HEK293 (cell line): ENCODE measurements around the gene CCDC127.

ENCODE experiments used
- CTCF ChIA-PET: fragments of 350-600 bp; formaldehyde crosslinking; extraction: SDS; loops from one replicate; lab custom pipeline; 2021; ENCODE audit warnings: antibody characterized with exemption; lab: Yijun Ruan, JAX
- POLR2A ChIA-PET: fragments of 300-600 bp; formaldehyde crosslinking; extraction: SDS; loops from one replicate; lab custom pipeline; 2020; ENCODE audit warnings: antibody characterized with exemption, inconsistent platforms; lab: Yijun Ruan, JAX
- H3K27ac ChIP-seq: fragments of 200-500 bp; sonication (Bioruptor generic); 2 replicates; pipeline ENCODE4 v1.5.1; 2014; ENCODE audit warnings: low read depth, low read length, control low read depth, inconsistent platforms; ENCODE audit errors: extremely low read depth
- H3K36me3 ChIP-seq, 2 experiments: fragments of 200-500 bp in 1 of 2; sonication (Bioruptor generic) in 1 of 2; 1 replicate in 1 of 2; 2 replicates in 1 of 2; pipeline ENCODE4 v1.5.1; 2014 to 2017; ENCODE audit warnings: inconsistent platforms in 2 of 2, low read length in 2 of 2; ENCODE audit not compliant: control insufficient read depth in 2 of 2, insufficient read depth in 1 of 2
- H3K4me1 ChIP-seq: fragments of 200-500 bp; sonication (Bioruptor generic); 2 replicates; pipeline ENCODE4 v1.5.1; 2014; ENCODE audit warnings: mild to moderate bottlenecking, low read length, inconsistent platforms; ENCODE audit not compliant: control insufficient read depth, insufficient read depth
- H3K4me3 ChIP-seq: 2 replicates; pipeline ENCODE4 v1.5.1; 2011; ENCODE audit warnings: low read depth, mild to moderate bottlenecking, control low read depth, low read length, moderate library complexity
- H3K9me3 ChIP-seq: fragments of 200-500 bp; sonication (Bioruptor generic); 2 replicates; pipeline ENCODE4 v1.5.1; 2014; ENCODE audit warnings: low read depth, low read length, inconsistent platforms; ENCODE audit not compliant: control insufficient read depth, insufficient read depth
- BCL11A ChIP-seq: fragments of 450-650 bp; formaldehyde crosslinking; IDR thresholded peaks from 2 replicates; pipeline ENCODE4 v1.5.1; 2016; ENCODE audit warnings: low read depth, missing biosample characterization, missing genetic modification characterization
- GLIS2 ChIP-seq: fragments of 450-650 bp; formaldehyde crosslinking; IDR thresholded peaks from 2 replicates; pipeline ENCODE4 v1.5.1; 2016; ENCODE audit warnings: missing biosample characterization, missing genetic modification characterization
- KLF9 ChIP-seq: fragments of 450-650 bp; formaldehyde crosslinking; IDR thresholded peaks from 2 replicates; pipeline ENCODE4 v1.5.1; 2016; ENCODE audit warnings: missing biosample characterization, missing genetic modification characterization, low read depth
- PATZ1 ChIP-seq: fragments of 450-650 bp; formaldehyde crosslinking; IDR thresholded peaks from 2 replicates; pipeline ENCODE4 v1.5.1; 2016; ENCODE audit warnings: missing biosample characterization, missing genetic modification characterization
- PRDM2 ChIP-seq: fragments of 450-650 bp; formaldehyde crosslinking; IDR thresholded peaks from 2 replicates; pipeline ENCODE4 v1.5.1; 2016; ENCODE audit warnings: missing biosample characterization, missing genetic modification characterization, borderline replicate concordance
- SCRT1 ChIP-seq: fragments of 450-650 bp; formaldehyde crosslinking; IDR thresholded peaks from 2 replicates; pipeline ENCODE4 v1.5.1; 2016; ENCODE audit warnings: missing biosample characterization, missing genetic modification characterization, borderline replicate concordance
- SCRT2 ChIP-seq: fragments of 450-650 bp; formaldehyde crosslinking; IDR thresholded peaks from 2 replicates; pipeline ENCODE4 v1.5.1; 2016; ENCODE audit warnings: missing biosample characterization, missing genetic modification characterization
- ZBTB10 ChIP-seq: fragments of 450-650 bp; formaldehyde crosslinking; IDR thresholded peaks from 2 replicates; pipeline ENCODE4 v1.5.1; 2016; ENCODE audit warnings: missing biosample characterization, missing genetic modification characterization
- ZBTB6 ChIP-seq: fragments of 450-650 bp; formaldehyde crosslinking; IDR thresholded peaks from 2 replicates; pipeline ENCODE4 v1.5.1; 2017; ENCODE audit warnings: missing biosample characterization, missing genetic modification characterization
- ZIC2 ChIP-seq: fragments of 450-650 bp; formaldehyde crosslinking; IDR thresholded peaks from 2 replicates; pipeline ENCODE4 v1.5.1; 2016; ENCODE audit warnings: missing biosample characterization, missing genetic modification characterization
- ZNF2 ChIP-seq: fragments of 450-650 bp; formaldehyde crosslinking; IDR thresholded peaks from 2 replicates; pipeline ENCODE4 v1.5.1; 2016; ENCODE audit warnings: missing biosample characterization, missing genetic modification characterization
- ZNF341 ChIP-seq: fragments of 450-650 bp; formaldehyde crosslinking; IDR thresholded peaks from 2 replicates; pipeline ENCODE4; 2016; ENCODE audit warnings: low read depth, missing biosample characterization, missing genetic modification characterization
- ZNF350 ChIP-seq: fragments of 450-650 bp; formaldehyde crosslinking; IDR thresholded peaks from 2 replicates; pipeline ENCODE4 v1.5.0; 2017; ENCODE audit warnings: missing biosample characterization, mild to moderate bottlenecking, missing genetic modification characterization
- ZNF404 ChIP-seq: fragments of 450-650 bp; formaldehyde crosslinking; IDR thresholded peaks from 2 replicates; pipeline ENCODE4 v1.5.1; 2017; ENCODE audit warnings: missing biosample characterization, missing genetic modification characterization
- ZNF426 ChIP-seq: fragments of 450-650 bp; formaldehyde crosslinking; IDR thresholded peaks from 2 replicates; pipeline ENCODE4 v1.5.1; 2017; ENCODE audit warnings: missing biosample characterization, missing genetic modification characterization, mild to moderate bottlenecking, inconsistent platforms, moderate library complexity
- ZNF530 ChIP-seq: fragments of 450-650 bp; formaldehyde crosslinking; IDR thresholded peaks from 2 replicates; pipeline ENCODE4 v1.5.1; 2016; ENCODE audit warnings: low read depth, missing biosample characterization, missing genetic modification characterization
- ZNF548 ChIP-seq: fragments of 450-650 bp; formaldehyde crosslinking; IDR thresholded peaks from 2 replicates; pipeline ENCODE4 v1.5.1; 2016; ENCODE audit warnings: missing biosample characterization, missing genetic modification characterization
- ZNF664 ChIP-seq: fragments of 450-650 bp; formaldehyde crosslinking; IDR thresholded peaks from 2 replicates; pipeline ENCODE4 v1.5.1; 2016; ENCODE audit warnings: missing biosample characterization, missing genetic modification characterization
- ZNF768 ChIP-seq: fragments of 450-650 bp; formaldehyde crosslinking; IDR thresholded peaks from 2 replicates; pipeline ENCODE4 v1.5.1; 2018; ENCODE audit warnings: missing biosample characterization, mild to moderate bottlenecking, missing genetic modification characterization
- ZNF791 ChIP-seq: fragments of 450-650 bp; formaldehyde crosslinking; IDR thresholded peaks from 2 replicates; pipeline ENCODE4 v1.5.1; 2016; ENCODE audit warnings: missing biosample characterization, missing genetic modification characterization

The CCDC127 gene

GRCh38 chr5:156411-157072 lies 61.4 kb downstream of the CCDC127 start (continued):
- no peak for TF ChIP-seq BCL11A (tag by site-specific recombination)
- TF ChIP-seq ZNF341: no peak
- TF ChIP-seq ZNF791 (tag by site-specific recombination): no peak
- TF ChIP-seq ZIC2 (tag by site-specific recombination): peak; percentile 25; the same call in 1 of the 2 replicates
- TF ChIP-seq GLIS2 (tag by site-specific recombination): peak; percentile 38; the same call in 1 of the 2 replicates

- ChIA-PET CTCF (no interaction called here), POLR2A (no interaction called here)
Measured at GRCh38 chr5:155651-156410, 62.1 kb downstream of the CCDC127 start.

GRCh38 chr5:154826-155225 lies 63.1 kb downstream of the CCDC127 start:
- H3K9me3 ChIP-seq: no peaks in the 10 kb centered on the region
- H3K36me3 ChIP-seq: peaks cover 3% of the 10 kb centered on the region in 2 experiments; a peak in 2 of 3 replicates
- CTCF ChIA-PET: interaction anchor here (0.7 kb wide), 1 partner anchor 24 kb away, joined by 3 read pairs; no protein-coding TSS in a partner anchor
- POLR2A ChIA-PET: no interaction called here
- no peak overlapping the region for H3K27ac ChIP-seq
- no peak overlapping the region for H3K4me3 ChIP-seq
- no peaks in the 10 kb centered on the region for H3K4me1 ChIP-seq
- no peak for TF ChIP-seq PRDM2 (tag by site-specific recombination)
- TF ChIP-seq ZBTB6 (tag by site-specific recombination): no peak
- no peak for TF ChIP-seq ZNF426
- no peak for TF ChIP-seq ZNF548
- TF ChIP-seq ZNF530: no peak
- no peak for TF ChIP-seq ZNF404 (tag by site-specific recombination)
- no peak for TF ChIP-seq KLF9
- TF ChIP-seq ZBTB10 (tag by site-specific recombination): no peak
- TF ChIP-seq ZNF791 (tag by site-specific recombination): no peak
- TF ChIP-seq ZNF768 (tag by site-specific recombination): no peak
- TF ChIP-seq ZNF664: no peak
- no peak for TF ChIP-seq SCRT2 (tag by site-specific recombination)
- TF ChIP-seq PATZ1 (tag by site-specific recombination): no peak
- no peak for TF ChIP-seq ZNF2 (tag by site-specific recombination)
- no peak for TF ChIP-seq ZNF350 (tag by site-specific recombination)

More at GRCh38 chr5:155651-156410, 62.1 kb downstream of the CCDC127 start:
- H3K9me3 ChIP-seq: no peaks in the 10 kb centered on the region
- H3K36me3 ChIP-seq: peaks cover 3% of the 10 kb centered on the region in 2 experiments; a peak in 2 of 3 replicates
- no peak overlapping the region for H3K27ac ChIP-seq
- TF ChIP-seq ZNF426 (no peak), SCRT1 (tag by site-specific recombination) (peak; percentile 61; the same call in 1 of the 2 replicates), SCRT2 (tag by site-specific recombination) (peak; percentile 86)
- H3K4me3 ChIP-seq: no peak overlapping the region
- H3K4me1 ChIP-seq: no peaks in the 10 kb centered on the region
